Measurements from ENCODE around the gene ZMYM1. TPM values are rescaled to one million over a fixed set of nuclear protein-coding genes. Genes with fewer than 3 reads are reported as not detected.
"Not testable (repeated sequence)": the region's sequence is repeated elsewhere in the genome, so short reads cannot be mapped to it uniquely, and the experiment has no call there.

The ZMYM1 gene
- total RNA-seq, 1 experiment from 2014 or later, result 39.1 TPM

DNA sequence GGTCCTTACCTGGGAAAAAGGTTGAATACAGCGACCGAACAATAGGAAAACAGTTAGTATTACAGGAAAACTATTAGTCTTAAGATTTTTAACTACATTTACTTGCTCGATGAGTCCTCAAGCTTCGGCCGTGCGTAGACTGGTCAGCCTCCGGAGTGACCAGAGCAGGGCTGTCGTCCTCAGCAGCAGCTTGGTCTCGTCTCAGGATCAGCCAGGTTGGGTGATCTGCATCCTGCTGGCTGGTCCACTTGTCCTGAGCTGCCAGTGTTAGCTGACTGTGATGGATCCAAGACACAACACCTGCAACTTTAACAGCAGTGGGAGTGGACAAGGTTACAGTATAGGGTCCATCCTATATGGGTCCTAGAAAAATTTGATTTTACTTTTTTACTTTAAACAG is 63.5 kb downstream of the ZMYM1 start:
- H3K27me3 ChIP-seq (ENCODE audit: control insufficient read depth, insufficient read depth, low read length); H3K4me3 ChIP-seq (ENCODE audit: low read depth in 2 of 2, low read length in 2 of 2); intact Hi-C loops (cut with micrococcal nuclease; ENCODE audit: unreplicated experiment); DNase-seq (ENCODE audit: low read depth, low spot score); ATAC-seq; POLR2A ChIA-PET; H3K9me3 ChIP-seq (ENCODE audit: control insufficient read depth, insufficient read depth, low read depth, low read length); H3K4me1 ChIP-seq (ENCODE audit: control insufficient read depth, insufficient read depth, low read length); H3K36me3 ChIP-seq (ENCODE audit: control insufficient read depth, insufficient read depth, low read length); BruUV-seq (replicated peaks); CTCF ChIA-PET; H3K27ac ChIP-seq (ENCODE audit: low read length); in situ Hi-C loops (cut with HindIII; ENCODE audit: low pct_unique_long_range_greater_than_20kb, low sequenced_read_pairs): not testable (repeated sequence)

DNA sequence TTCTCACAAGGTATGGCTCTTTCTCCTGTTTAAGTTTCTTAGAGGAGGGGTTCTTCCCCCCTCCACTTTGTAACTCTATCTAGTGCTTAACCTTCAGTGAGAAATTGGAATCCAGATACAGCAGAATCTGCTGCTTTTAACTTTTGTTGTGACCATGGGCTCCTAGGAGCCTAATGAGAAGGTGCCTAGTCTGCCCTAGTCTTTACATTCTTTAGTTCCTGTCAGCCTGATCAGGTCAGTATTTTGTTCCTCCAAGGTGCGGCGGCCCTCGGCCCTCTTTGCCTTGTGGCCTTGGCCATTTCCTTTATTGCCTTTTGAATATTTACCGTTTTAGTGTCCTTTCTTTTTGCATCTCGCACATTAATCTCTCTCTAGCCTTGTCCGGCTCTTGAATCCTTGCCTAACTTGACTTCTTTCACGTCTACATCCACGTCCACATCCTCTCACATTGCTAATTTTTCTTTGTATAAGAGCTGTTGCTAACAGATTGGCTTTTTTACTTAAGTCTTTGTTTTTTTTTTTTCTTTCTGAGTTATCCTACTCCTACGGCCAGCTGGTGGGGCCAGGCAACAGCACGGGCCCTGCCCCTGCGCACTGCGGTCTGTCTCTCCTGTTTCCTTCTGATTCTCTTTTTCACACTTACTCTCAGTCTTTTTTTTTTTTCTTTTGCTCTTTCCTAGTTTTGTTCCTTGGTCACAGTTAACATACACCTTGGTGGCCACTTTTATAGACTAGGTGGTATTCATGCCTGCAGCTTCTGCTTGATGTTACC is 64.7 kb downstream of the ZMYM1 start:
- in situ Hi-C loops (cut with HindIII; ENCODE audit: low pct_unique_long_range_greater_than_20kb, low sequenced_read_pairs), result no loop called here
- no peak overlapping the region for H3K4me3 ChIP-seq (ENCODE audit: low read depth in 2 of 2, low read length in 2 of 2)
- no peaks in the 10 kb centered on the region for H3K27me3 ChIP-seq (ENCODE audit: control insufficient read depth, insufficient read depth, low read length)
- ATAC-seq (no peak), DNase-seq (ENCODE audit: low read depth, low spot score) (no peak)
- no peak for TF ChIP-seq POLR2AphosphoS5 (IDR thresholded peaks at IDR 0.05; ENCODE audit: low read depth, low read length)
- TF ChIP-seq REST (IDR thresholded peaks at IDR 0.05; ENCODE audit: insufficient read depth in 1 of 2, low read depth in 2 of 2, low read length in 1 of 2), result no peak
- no peak for TF ChIP-seq TCF7L2 (IDR thresholded peaks at IDR 0.05; ENCODE audit: low read depth, low read length)
- no peak for TF ChIP-seq SIN3A (IDR thresholded peaks at IDR 0.05; ENCODE audit: borderline replicate concordance, insufficient read depth, low read depth, low read length)
- TF ChIP-seq CTCF (IDR thresholded peaks at IDR 0.05), result no peak
- CTCF ChIA-PET, result interaction anchor here (0.6 kb wide), 1 partner anchor 14 kb away, joined by 4 read pairs; no protein-coding TSS in a partner anchor
- BruUV-seq (replicated peaks), result no TSS peak
- POLR2A ChIA-PET, result no interaction called here
- H3K36me3 ChIP-seq (ENCODE audit: control insufficient read depth, insufficient read depth, low read length), result no peaks in the 10 kb centered on the region
- H3K27ac ChIP-seq (ENCODE audit: low read length), result no peak overlapping the region
- H3K9me3 ChIP-seq (ENCODE audit: control insufficient read depth, insufficient read depth, low read depth, low read length), result no peaks in the 10 kb centered on the region
- intact Hi-C loops (cut with micrococcal nuclease; ENCODE audit: unreplicated experiment), result no loop called here
- H3K4me1 ChIP-seq (ENCODE audit: control insufficient read depth, insufficient read depth, low read length), result no peaks in the 10 kb centered on the region

DNA sequence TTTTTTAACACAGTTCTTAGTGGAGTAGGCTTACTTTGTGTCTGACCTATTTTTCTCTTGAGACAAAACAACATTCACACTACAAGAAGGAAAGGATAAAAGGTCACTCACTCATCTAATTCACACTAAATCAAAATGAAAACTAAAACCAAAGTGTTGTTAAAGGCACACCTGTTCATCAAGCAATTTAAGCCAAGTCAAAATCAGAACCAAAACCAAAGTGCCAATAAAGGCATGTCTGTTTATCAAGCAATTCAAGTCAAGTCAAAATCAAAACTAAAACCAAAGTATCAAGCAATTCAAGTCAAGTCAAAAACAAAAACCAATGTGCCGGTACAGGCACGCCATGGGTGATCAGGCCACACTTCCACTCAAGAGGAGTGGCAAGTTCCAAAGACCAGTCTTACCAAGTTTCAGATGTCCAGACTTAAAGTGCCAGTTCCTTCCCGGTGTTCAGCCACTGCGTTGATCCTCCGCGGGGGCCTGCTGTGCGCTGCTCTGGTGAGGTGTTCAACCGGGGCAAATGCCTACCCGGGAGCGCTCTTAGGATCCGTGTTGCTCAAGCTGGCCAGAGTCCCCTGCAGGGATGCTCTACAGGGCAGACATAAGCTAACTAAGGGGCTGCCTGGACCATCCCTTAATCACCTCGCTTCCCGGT is 66.8 kb downstream of the ZMYM1 start:
- DNase-seq (ENCODE audit: low read depth, low spot score); H3K4me1 ChIP-seq (ENCODE audit: control insufficient read depth, insufficient read depth, low read length); H3K9me3 ChIP-seq (ENCODE audit: control insufficient read depth, insufficient read depth, low read depth, low read length); in situ Hi-C loops (cut with HindIII; ENCODE audit: low pct_unique_long_range_greater_than_20kb, low sequenced_read_pairs); H3K27ac ChIP-seq (ENCODE audit: low read length); CTCF ChIA-PET; intact Hi-C loops (cut with micrococcal nuclease; ENCODE audit: unreplicated experiment); BruUV-seq (replicated peaks); H3K36me3 ChIP-seq (ENCODE audit: control insufficient read depth, insufficient read depth, low read length); H3K27me3 ChIP-seq (ENCODE audit: control insufficient read depth, insufficient read depth, low read length): not testable (repeated sequence)
- peak overlapping the region in 1 of 2 experiments; percentile 18; a peak in 2 of 4 replicates for H3K4me3 ChIP-seq (ENCODE audit: low read depth in 2 of 2, low read length in 2 of 2)
- ATAC-seq, result peak; percentile 77
- POLR2A ChIA-PET, result interaction anchor here (0.6 kb wide), 1 partner anchor 17 kb away, joined by 8 read pairs; no protein-coding TSS in a partner anchor

Data from Panc1 (cell line).